ENCODE measurements around the gene PARD3B. TPM values are rescaled to one million over a fixed set of nuclear protein-coding genes. Genes with fewer than 3 reads are reported as not detected.

Gene PARD3B
- total and polyA plus RNA-seq, 3 experiments from 2014 or later = 0.11 to 0.26 TPM; not detected in 1

- H3K27ac ChIP-seq (ENCODE audit: low read depth, low read length) = no peak overlapping the region
- no peak overlapping the region for H3K4me3 ChIP-seq (ENCODE audit: low read length)
- peaks cover 10% of the 10 kb centered on the region for H3K4me1 ChIP-seq (ENCODE audit: insufficient read depth, low read length)
- Mint-ChIP-seq H3K27ac (no peak overlapping the region), H3K4me1 (no peaks in the 10 kb centered on the region), H3K4me3 (no peak overlapping the region), H3K27me3 (no peaks in the 10 kb centered on the region), H3K9me3 (no peaks in the 10 kb centered on the region), H3K36me3 (no peaks in the 10 kb centered on the region)
- CTCF ChIA-PET = no interaction called here
- no peaks in the 10 kb centered on the region for H3K27me3 ChIP-seq (ENCODE audit: insufficient read depth, low read length, poor library complexity, severe bottlenecking)
- H3K9me3 ChIP-seq (ENCODE audit: low read length) = no peaks in the 10 kb centered on the region
- no peaks in the 10 kb centered on the region for H3K36me3 ChIP-seq (ENCODE audit: insufficient read depth, low read length)
- no peak for DNase-seq
- POLR2A ChIA-PET = no interaction called here
Measured at GRCh38 chr2:205543937-205544702, 998.8 kb downstream of the PARD3B start.

- no peak overlapping the region for H3K4me3 ChIP-seq (ENCODE audit: low read length)
- H3K27me3 ChIP-seq (ENCODE audit: insufficient read depth, low read length, poor library complexity, severe bottlenecking) = no peaks in the 10 kb centered on the region
- no peaks in the 10 kb centered on the region for H3K9me3 ChIP-seq (ENCODE audit: low read length)
- H3K36me3 ChIP-seq (ENCODE audit: insufficient read depth, low read length) = no peaks in the 10 kb centered on the region
- Mint-ChIP-seq H3K9me3 (no peaks in the 10 kb centered on the region), H3K4me3 (no peak overlapping the region), H3K27me3 (no peaks in the 10 kb centered on the region), H3K36me3 (no peaks in the 10 kb centered on the region), H3K4me1 (no peaks in the 10 kb centered on the region), H3K27ac (peak overlapping the region in 1 of 8 donors; percentile 29)
- POLR2A ChIA-PET = no interaction called here
- CTCF ChIA-PET = no interaction called here
- no peak overlapping the region for H3K27ac ChIP-seq (ENCODE audit: low read depth, low read length)
- no peak for DNase-seq
- no peaks in the 10 kb centered on the region for H3K4me1 ChIP-seq (ENCODE audit: insufficient read depth, low read length)
Measured at GRCh38 chr2:205545971-205546816, 1000.9 kb downstream of the PARD3B start.

- H3K4me3 Mint-ChIP-seq = no peak overlapping the region
- no peaks in the 10 kb centered on the region for H3K36me3 Mint-ChIP-seq
- no peaks in the 10 kb centered on the region for H3K4me1 ChIP-seq (ENCODE audit: insufficient read depth, low read length)
- CTCF ChIA-PET = no interaction called here
- no peaks in the 10 kb centered on the region for H3K27me3 ChIP-seq (ENCODE audit: insufficient read depth, low read length, poor library complexity, severe bottlenecking)
- H3K27ac Mint-ChIP-seq = no peak overlapping the region
- no peak overlapping the region for H3K27ac ChIP-seq (ENCODE audit: low read depth, low read length)
- no peaks in the 10 kb centered on the region for H3K9me3 ChIP-seq (ENCODE audit: low read length)
- H3K4me3 ChIP-seq (ENCODE audit: low read length) = no peak overlapping the region
- POLR2A ChIA-PET = no interaction called here
- peaks cover 0 to 4% (median 0%) of the 10 kb centered on the region in 5 donors for H3K9me3 Mint-ChIP-seq
- no peaks in the 10 kb centered on the region for H3K36me3 ChIP-seq (ENCODE audit: insufficient read depth, low read length)
- no peak for DNase-seq
- H3K4me1 Mint-ChIP-seq = no peaks in the 10 kb centered on the region
- peaks cover 0 to 4% of the 10 kb centered on the region in 2 donors for H3K27me3 Mint-ChIP-seq
Measured at GRCh38 chr2:205555566-205556230, 1010.4 kb downstream of the PARD3B start.

- H3K27me3 ChIP-seq (ENCODE audit: insufficient read depth, low read length, poor library complexity, severe bottlenecking) = no peaks in the 10 kb centered on the region
- Mint-ChIP-seq H3K27ac (no peak overlapping the region), H3K4me3 (no peak overlapping the region), H3K9me3 (peaks cover 0 to 4% (median 0%) of the 10 kb centered on the region in 5 donors), H3K4me1 (no peaks in the 10 kb centered on the region), H3K36me3 (no peaks in the 10 kb centered on the region), H3K27me3 (peaks cover 0 to 4% of the 10 kb centered on the region in 2 donors)
- H3K27ac ChIP-seq (ENCODE audit: low read depth, low read length) = no peak overlapping the region
- no peak for DNase-seq
- H3K4me3 ChIP-seq (ENCODE audit: low read length) = no peak overlapping the region
- ChIA-PET POLR2A (no interaction called here), CTCF (no interaction called here)
- no peaks in the 10 kb centered on the region for H3K36me3 ChIP-seq (ENCODE audit: insufficient read depth, low read length)
- no peaks in the 10 kb centered on the region for H3K4me1 ChIP-seq (ENCODE audit: insufficient read depth, low read length)
- no peaks in the 10 kb centered on the region for H3K9me3 ChIP-seq (ENCODE audit: low read length)
Measured at GRCh38 chr2:205556357-205556756, 1011.1 kb downstream of the PARD3B start.

GRCh38 chr2:205556841-205557539 lies 1011.7 kb downstream of the PARD3B start:
- no peaks in the 10 kb centered on the region for H3K4me1 ChIP-seq (ENCODE audit: insufficient read depth, low read length)
- DNase-seq = no peak
- Mint-ChIP-seq H3K27me3 (peaks cover 0 to 2% of the 10 kb centered on the region in 2 donors), H3K36me3 (no peaks in the 10 kb centered on the region), H3K4me1 (no peaks in the 10 kb centered on the region), H3K27ac (no peak overlapping the region), H3K9me3 (peaks cover 0 to 3% (median 0%) of the 10 kb centered on the region in 5 donors), H3K4me3 (no peak overlapping the region)
- H3K27ac ChIP-seq (ENCODE audit: low read depth, low read length) = no peak overlapping the region
- ChIA-PET POLR2A (no interaction called here), CTCF (no interaction called here)
- H3K36me3 ChIP-seq (ENCODE audit: insufficient read depth, low read length) = no peaks in the 10 kb centered on the region
- no peaks in the 10 kb centered on the region for H3K9me3 ChIP-seq (ENCODE audit: low read length)
- H3K27me3 ChIP-seq (ENCODE audit: insufficient read depth, low read length, poor library complexity, severe bottlenecking) = no peaks in the 10 kb centered on the region
- H3K4me3 ChIP-seq (ENCODE audit: low read length) = no peak overlapping the region

- Mint-ChIP-seq H3K27ac (no peak overlapping the region), H3K4me3 (no peak overlapping the region), H3K4me1 (no peaks in the 10 kb centered on the region), H3K27me3 (peaks cover 0 to 2% of the 10 kb centered on the region in 2 donors), H3K9me3 (no peaks in the 10 kb centered on the region), H3K36me3 (no peaks in the 10 kb centered on the region)
- no peak for DNase-seq
- ChIA-PET POLR2A (no interaction called here), CTCF (no interaction called here)
- no peaks in the 10 kb centered on the region for H3K27me3 ChIP-seq (ENCODE audit: insufficient read depth, low read length, poor library complexity, severe bottlenecking)
- no peaks in the 10 kb centered on the region for H3K36me3 ChIP-seq (ENCODE audit: insufficient read depth, low read length)
- no peak overlapping the region for H3K27ac ChIP-seq (ENCODE audit: low read depth, low read length)
- no peaks in the 10 kb centered on the region for H3K9me3 ChIP-seq (ENCODE audit: low read length)
- no peaks in the 10 kb centered on the region for H3K4me1 ChIP-seq (ENCODE audit: insufficient read depth, low read length)
- no peak overlapping the region for H3K4me3 ChIP-seq (ENCODE audit: low read length)
Measured at GRCh38 chr2:205557873-205558272, 1012.6 kb downstream of the PARD3B start.

- CTCF ChIA-PET = no interaction called here
Measured at GRCh38 chr2:205561441-205561840, 1016.2 kb downstream of the PARD3B start.

More at GRCh38 chr2:205561441-205561840, 1016.2 kb downstream of the PARD3B start:
- Histone ChIP-seq H3K4me3 (ENCODE audit: low read length) (no peak overlapping the region), H3K36me3 (ENCODE audit: insufficient read depth, low read length) (no peaks in the 10 kb centered on the region), H3K27me3 (ENCODE audit: insufficient read depth, low read length, poor library complexity, severe bottlenecking) (no peaks in the 10 kb centered on the region), H3K27ac (ENCODE audit: low read depth, low read length) (no peak overlapping the region), H3K4me1 (ENCODE audit: insufficient read depth, low read length) (no peaks in the 10 kb centered on the region), H3K9me3 (ENCODE audit: low read length) (no peaks in the 10 kb centered on the region)
- H3K4me3 Mint-ChIP-seq = no peak overlapping the region
- no peaks in the 10 kb centered on the region for H3K4me1 Mint-ChIP-seq
- POLR2A ChIA-PET = no interaction called here
- peaks cover 0 to 2% of the 10 kb centered on the region in 2 donors for H3K27me3 Mint-ChIP-seq
- H3K27ac Mint-ChIP-seq = no peak overlapping the region
- H3K9me3 Mint-ChIP-seq = peaks cover 0 to 2% (median 0%) of the 10 kb centered on the region in 5 donors
- H3K36me3 Mint-ChIP-seq = no peaks in the 10 kb centered on the region
- DNase-seq = no peak

Data from CD8-positive, alpha-beta memory T cell (primary cell).